Measurements from ENCODE around the gene ENO2. TPM values are rescaled to one million over a fixed set of nuclear protein-coding genes. Genes with fewer than 3 reads are reported as not detected.

ENO2 gene
- polyA plus RNA-seq, 1 of the 3 experiments (the other 2 are of a cell fraction) = 50.6 TPM

DNA sequence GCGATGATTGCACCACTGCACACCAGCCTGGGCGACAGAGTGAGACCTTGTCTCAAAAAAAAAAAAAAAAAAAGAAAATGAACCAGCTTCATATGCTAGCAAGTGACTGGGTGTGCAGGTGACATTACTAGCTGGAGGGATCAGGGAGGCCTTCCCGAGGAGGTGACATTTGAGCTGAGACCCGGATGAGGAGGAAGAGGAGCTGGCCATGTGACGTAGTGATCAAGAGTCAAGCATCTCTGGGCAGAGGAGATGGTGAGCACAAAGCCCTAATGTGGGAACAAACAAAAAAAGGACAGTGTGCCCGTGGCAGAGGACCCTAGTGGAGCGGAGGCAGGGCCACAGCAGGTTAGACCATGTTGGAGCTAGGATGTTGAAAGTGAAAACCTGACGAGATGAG, 33.2 kb downstream of the ENO2 start:
- H3F3A ChIP-seq (replicated peaks; ENCODE audit: insufficient read depth) = peaks cover 23% of the 10 kb centered on the region
- no peaks in the 10 kb centered on the region for H3K9me2 ChIP-seq
- no peaks in the 10 kb centered on the region for H3K27me3 ChIP-seq (ENCODE audit: insufficient read depth)
- no peak overlapping the region for H2AFZ ChIP-seq (ENCODE audit: low read depth)
- H3K9ac ChIP-seq = no peak overlapping the region
- no peak overlapping the region for H3K4me3 ChIP-seq (ENCODE audit: low read depth in 2 of 2, low read length in 1 of 2)
- no peak overlapping the region for H3K4me2 ChIP-seq
- H3K4me1 ChIP-seq (ENCODE audit: control insufficient read depth in 1 of 2, insufficient read depth in 2 of 2, low read depth in 1 of 2, low read length in 1 of 2) = peaks cover 6 to 13% of the 10 kb centered on the region in 2 experiments; a peak in 3 of 4 replicates
- DNase-seq = no peak
- H3K27ac ChIP-seq (ENCODE audit: low read depth in 2 of 2, low read length in 1 of 2) = no peak overlapping the region
- no peaks in the 10 kb centered on the region for H3K9me3 ChIP-seq
- H4K20me1 ChIP-seq (ENCODE audit: insufficient read depth) = no peaks in the 10 kb centered on the region
- CTCF ChIA-PET = interaction anchor here (1.7 to 6.5 kb wide), 5 partner anchors 10 to 166 kb away, joined by 5 to 114 read pairs (median 10); partner anchors contain the start of gene C1RL
- H3K36me3 ChIP-seq (replicated peaks in 1 of 2; ENCODE audit: control insufficient read depth in 1 of 2, insufficient read depth in 2 of 2, low read length in 1 of 2) = peaks cover 3 to 5% of the 10 kb centered on the region in 2 experiments
- H3K79me2 ChIP-seq (ENCODE audit: insufficient read depth) = peaks cover 10% of the 10 kb centered on the region; the same call in 1 of the 2 replicates
- POLR2A ChIA-PET = interaction anchor here (1.1 to 4.6 kb wide), 2 partner anchors 10 to 16 kb away, joined by 3 to 62 read pairs; no protein-coding TSS in a partner anchor
- WGBS (ENCODE audit: low lambda C conversion rate) = 95% methylated on average over 8 of the region's 8 CpGs
- TF ChIP-seq EP300 (IDR thresholded peaks at IDR 0.05; ENCODE audit: borderline replicate concordance in 1 of 2, low read depth in 1 of 2, low read length in 1 of 2) (no peak), RXRA (IDR thresholded peaks at IDR 0.05; ENCODE audit: borderline replicate concordance, low read depth) (no peak), SMC3 (IDR thresholded peaks at IDR 0.05; ENCODE audit: low read depth, low read length) (no peak), NFIC (IDR thresholded peaks at IDR 0.05; ENCODE audit: borderline replicate concordance) (no peak), TAF1 (IDR thresholded peaks at IDR 0.05; ENCODE audit: borderline replicate concordance, low read depth, low read length) (no peak), FOSL2 (IDR thresholded peaks at IDR 0.05; ENCODE audit: borderline replicate concordance, low read depth) (no peak), POLR2AphosphoS5 (IDR thresholded peaks at IDR 0.05; ENCODE audit: low read depth, low read length) (no peak), SIN3A (IDR thresholded peaks at IDR 0.05; ENCODE audit: borderline replicate concordance, low read depth, low read length) (no peak), RCOR1 (IDR thresholded peaks at IDR 0.05; ENCODE audit: low read length) (no peak), CHD2 (IDR thresholded peaks at IDR 0.05; ENCODE audit: low read length, partially characterized antibody) (no peak), MXI1 (IDR thresholded peaks at IDR 0.05; ENCODE audit: low read depth, low read length) (no peak), FOXM1 (IDR thresholded peaks at IDR 0.05; ENCODE audit: low read depth) (no peak), RFX5 (IDR thresholded peaks at IDR 0.05; ENCODE audit: low read length) (no peak), FOXJ3 (CRISPR knock-in tag; IDR thresholded peaks at IDR 0.05) (no peak), ELF1 (IDR thresholded peaks at IDR 0.05) (no peak)
- TF ChIP-seq, protein P1, sequence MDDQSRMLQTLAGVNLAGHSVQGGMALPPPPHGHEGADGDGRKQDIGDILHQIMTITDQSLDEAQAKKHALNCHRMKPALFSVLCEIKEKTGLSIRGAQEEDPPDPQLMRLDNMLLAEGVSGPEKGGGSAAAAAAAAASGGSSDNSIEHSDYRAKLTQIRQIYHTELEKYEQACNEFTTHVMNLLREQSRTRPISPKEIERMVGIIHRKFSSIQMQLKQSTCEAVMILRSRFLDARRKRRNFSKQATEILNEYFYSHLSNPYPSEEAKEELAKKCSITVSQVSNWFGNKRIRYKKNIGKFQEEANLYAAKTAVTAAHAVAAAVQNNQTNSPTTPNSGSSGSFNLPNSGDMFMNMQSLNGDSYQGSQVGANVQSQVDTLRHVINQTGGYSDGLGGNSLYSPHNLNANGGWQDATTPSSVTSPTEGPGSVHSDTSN (IDR thresholded peaks at IDR 0.05) = no peak
- TF ChIP-seq, protein P2, sequence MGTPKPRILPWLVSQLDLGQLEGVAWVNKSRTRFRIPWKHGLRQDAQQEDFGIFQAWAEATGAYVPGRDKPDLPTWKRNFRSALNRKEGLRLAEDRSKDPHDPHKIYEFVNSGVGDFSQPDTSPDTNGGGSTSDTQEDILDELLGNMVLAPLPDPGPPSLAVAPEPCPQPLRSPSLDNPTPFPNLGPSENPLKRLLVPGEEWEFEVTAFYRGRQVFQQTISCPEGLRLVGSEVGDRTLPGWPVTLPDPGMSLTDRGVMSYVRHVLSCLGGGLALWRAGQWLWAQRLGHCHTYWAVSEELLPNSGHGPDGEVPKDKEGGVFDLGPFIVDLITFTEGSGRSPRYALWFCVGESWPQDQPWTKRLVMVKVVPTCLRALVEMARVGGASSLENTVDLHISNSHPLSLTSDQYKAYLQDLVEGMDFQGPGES (IDR thresholded peaks at IDR 0.05; ENCODE audit: low read depth, low read length) = no peak
- TF ChIP-seq, protein P3, sequence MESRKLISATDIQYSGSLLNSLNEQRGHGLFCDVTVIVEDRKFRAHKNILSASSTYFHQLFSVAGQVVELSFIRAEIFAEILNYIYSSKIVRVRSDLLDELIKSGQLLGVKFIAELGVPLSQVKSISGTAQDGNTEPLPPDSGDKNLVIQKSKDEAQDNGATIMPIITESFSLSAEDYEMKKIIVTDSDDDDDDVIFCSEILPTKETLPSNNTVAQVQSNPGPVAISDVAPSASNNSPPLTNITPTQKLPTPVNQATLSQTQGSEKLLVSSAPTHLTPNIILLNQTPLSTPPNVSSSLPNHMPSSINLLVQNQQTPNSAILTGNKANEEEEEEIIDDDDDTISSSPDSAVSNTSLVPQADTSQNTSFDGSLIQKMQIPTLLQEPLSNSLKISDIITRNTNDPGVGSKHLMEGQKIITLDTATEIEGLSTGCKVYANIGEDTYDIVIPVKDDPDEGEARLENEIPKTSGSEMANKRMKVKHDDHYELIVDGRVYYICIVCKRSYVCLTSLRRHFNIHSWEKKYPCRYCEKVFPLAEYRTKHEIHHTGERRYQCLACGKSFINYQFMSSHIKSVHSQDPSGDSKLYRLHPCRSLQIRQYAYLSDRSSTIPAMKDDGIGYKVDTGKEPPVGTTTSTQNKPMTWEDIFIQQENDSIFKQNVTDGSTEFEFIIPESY (IDR thresholded peaks at IDR 0.05; ENCODE audit: borderline replicate concordance, low read depth) = no peak
- TF ChIP-seq, protein P4, sequence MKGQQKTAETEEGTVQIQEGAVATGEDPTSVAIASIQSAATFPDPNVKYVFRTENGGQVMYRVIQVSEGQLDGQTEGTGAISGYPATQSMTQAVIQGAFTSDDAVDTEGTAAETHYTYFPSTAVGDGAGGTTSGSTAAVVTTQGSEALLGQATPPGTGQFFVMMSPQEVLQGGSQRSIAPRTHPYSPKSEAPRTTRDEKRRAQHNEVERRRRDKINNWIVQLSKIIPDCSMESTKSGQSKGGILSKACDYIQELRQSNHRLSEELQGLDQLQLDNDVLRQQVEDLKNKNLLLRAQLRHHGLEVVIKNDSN (IDR thresholded peaks at IDR 0.05; ENCODE audit: borderline replicate concordance, low read depth) = no peak

All from SK-N-SH (cell line).